Stimulated activated naive CD8-positive, alpha-beta T cell treated with anti-CD3 and anti-CD28 coated beads, Interleukin-15, amount 100 ng/mL, for 72 hours (primary cell): ENCODE data around the gene EDEM1.
A peak's percentile ranks its signal among the peaks of the same experiment; 100 is the strongest.
"Not testable (repeated sequence)": the region's sequence is repeated elsewhere in the genome, so short reads cannot be mapped to it uniquely, and the experiment has no call there.

ENCODE experiments used
- ATAC-seq: fragments of 150-1000 bp; cut with Tn5 transposase; 2 replicates; pipeline ENCODE4 v1.10.0; 2021; ENCODE audit warnings: mild to moderate bottlenecking, moderate library complexity
- DNase-seq, 2 donors: peaks; one replicate each; pipeline ENCODE4 v3.0.0; 2021 to 2022
- H3K27ac Mint-ChIP-seq, 2 donors: one replicate each; pipeline ENCODE4 v1.8.0; 2022; ENCODE audit warnings: mild to moderate bottlenecking in 2 of 2, mixed read lengths in 2 of 2, moderate library complexity in 2 of 2
- H3K27me3 Mint-ChIP-seq: one replicate; pipeline ENCODE4 v1.8.0; 2022; ENCODE audit warnings: mixed read lengths
- H3K4me1 Mint-ChIP-seq: one replicate; pipeline ENCODE4 v1.8.0; 2022; ENCODE audit warnings: mild to moderate bottlenecking, mixed read lengths
- H3K4me3 Mint-ChIP-seq, 2 donors: one replicate each; pipeline ENCODE4 v1.8.0; 2022; ENCODE audit warnings: mild to moderate bottlenecking in 2 of 2, mixed read lengths in 2 of 2, moderate library complexity in 1 of 2
- H3K9me3 Mint-ChIP-seq, 2 donors: one replicate each; pipeline ENCODE4 v1.8.0; 2022; ENCODE audit warnings: mixed read lengths in 2 of 2

The EDEM1 gene

DNA sequence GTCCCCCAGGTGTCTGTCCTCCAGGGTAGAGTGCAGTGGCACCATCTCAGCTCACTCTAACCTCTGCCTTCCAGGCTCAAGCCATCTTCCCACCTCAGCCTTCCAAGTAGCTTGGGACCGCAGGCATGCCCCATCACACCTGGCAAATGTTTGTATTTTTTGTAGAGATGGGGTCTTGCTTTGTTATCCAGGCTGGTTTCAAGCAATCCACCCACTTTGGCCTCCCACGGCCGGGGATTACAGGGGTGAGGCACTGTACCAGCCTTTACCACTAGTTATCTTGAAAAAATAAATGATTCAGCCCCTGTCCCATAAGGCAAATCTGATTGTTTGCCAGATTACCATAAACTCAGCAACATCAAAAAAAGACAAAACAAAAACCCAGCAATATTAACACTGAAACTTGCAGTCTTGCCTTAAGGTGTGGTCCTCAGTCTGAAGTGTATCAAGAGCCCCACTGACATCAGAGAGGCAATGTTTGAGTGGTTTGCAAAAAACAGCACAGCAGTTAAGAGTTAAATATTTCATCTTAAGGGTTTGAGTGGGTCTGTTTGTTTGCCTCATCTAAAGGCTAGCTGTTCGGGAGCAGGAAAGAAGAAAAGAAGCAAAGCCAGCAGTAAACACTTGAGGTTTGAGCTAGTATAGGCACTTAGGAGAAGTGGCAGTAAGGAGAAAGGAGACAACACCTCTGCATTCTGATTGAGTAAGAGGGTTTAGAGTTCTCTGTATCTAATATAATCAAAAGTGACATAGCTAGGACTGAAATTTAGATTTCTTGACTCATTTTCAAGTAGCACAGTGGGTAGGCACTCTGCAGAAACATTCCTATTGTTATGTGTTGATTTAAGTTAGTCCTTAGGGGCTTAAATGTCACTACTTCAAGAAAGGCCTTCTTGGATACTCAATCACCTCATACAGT, 26.3 kb upstream of the EDEM1 start:
- ATAC-seq, result peak; percentile 54
- peaks cover 77% of the 10 kb centered on the region for H3K4me1 Mint-ChIP-seq
- no peak for DNase-seq
- H3K27me3 Mint-ChIP-seq, result no peaks in the 10 kb centered on the region
- no peaks in the 10 kb centered on the region for H3K9me3 Mint-ChIP-seq
- peak overlapping the region in 1 of 2 donors; percentile 91 for H3K27ac Mint-ChIP-seq
- H3K4me3 Mint-ChIP-seq, result no peak overlapping the region

DNA sequence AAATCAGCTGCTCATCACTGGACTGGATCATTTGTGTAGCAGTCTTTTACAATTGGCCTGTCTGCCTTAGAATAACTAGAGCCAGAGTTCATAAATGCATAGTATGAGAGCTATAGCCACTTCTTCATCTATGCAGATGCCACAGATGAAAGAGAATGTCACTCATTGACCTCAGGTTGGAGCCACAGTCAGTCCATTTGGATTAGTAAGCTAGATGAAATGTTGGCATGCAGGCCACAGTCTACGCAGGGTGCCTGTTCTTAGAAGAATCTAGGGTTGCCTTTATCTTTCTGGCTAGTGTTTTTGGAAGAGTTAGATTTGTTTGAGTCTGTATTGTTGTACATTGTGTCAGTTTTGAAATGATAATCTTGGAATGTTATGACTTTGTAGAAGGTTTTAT, 25.4 kb upstream of the EDEM1 start:
- DNase-seq (no peak), ATAC-seq (no peak)
- Mint-ChIP-seq H3K9me3 (no peaks in the 10 kb centered on the region), H3K4me3 (no peak overlapping the region), H3K27me3 (no peaks in the 10 kb centered on the region), H3K27ac (no peak overlapping the region), H3K4me1 (peaks cover 79% of the 10 kb centered on the region)

DNA sequence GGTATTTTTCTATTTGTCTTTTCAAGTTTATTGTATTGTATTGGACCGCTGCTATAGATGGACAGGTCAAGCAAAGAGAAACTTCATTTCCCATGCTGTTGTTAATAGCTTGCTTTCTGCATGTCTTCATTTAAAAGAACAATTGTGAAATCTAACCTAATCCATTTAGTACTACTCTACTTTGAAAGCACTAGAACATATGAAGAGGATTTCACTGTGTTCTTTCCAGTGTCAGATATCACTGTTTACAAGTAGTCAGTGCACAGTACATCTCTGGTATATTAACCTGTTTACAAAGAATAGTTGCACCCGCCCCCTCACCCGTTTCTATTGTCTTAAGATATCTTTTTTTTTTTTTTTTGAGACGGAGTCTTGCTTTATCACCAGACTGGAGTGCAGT, 21.8 kb upstream of the EDEM1 start:
- H3K4me3 Mint-ChIP-seq, result no peak overlapping the region
- H3K9me3 Mint-ChIP-seq, result no peaks in the 10 kb centered on the region
- DNase-seq, result no peak
- no peak for ATAC-seq
- H3K27ac Mint-ChIP-seq, result no peak overlapping the region
- no peaks in the 10 kb centered on the region for H3K27me3 Mint-ChIP-seq
- H3K4me1 Mint-ChIP-seq, result peaks cover 65% of the 10 kb centered on the region

DNA sequence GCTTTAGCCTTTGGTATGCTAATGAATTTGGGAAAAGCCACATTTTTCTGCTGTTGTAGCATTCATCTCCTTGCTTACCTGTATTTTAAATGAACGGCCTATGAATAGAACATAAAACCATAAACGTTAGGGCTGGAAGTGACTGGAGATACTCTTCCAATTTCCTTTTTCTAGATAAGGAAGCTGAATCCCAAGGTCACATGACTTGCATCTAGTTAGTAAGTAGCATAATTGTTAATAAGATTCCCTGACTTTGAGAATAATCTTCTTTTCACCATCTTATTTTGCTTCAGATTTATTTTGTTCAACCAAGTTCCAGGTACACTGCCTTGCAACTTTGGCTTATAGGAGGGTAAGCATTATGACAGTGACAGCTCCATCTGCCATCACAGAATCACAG, 20.7 kb upstream of the EDEM1 start:
- H3K9me3 Mint-ChIP-seq, result no peaks in the 10 kb centered on the region
- no peaks in the 10 kb centered on the region for H3K27me3 Mint-ChIP-seq
- peaks cover 53% of the 10 kb centered on the region for H3K4me1 Mint-ChIP-seq
- DNase-seq (no peak), ATAC-seq (no peak)
- no peak overlapping the region for H3K27ac Mint-ChIP-seq
- no peak overlapping the region for H3K4me3 Mint-ChIP-seq

DNA sequence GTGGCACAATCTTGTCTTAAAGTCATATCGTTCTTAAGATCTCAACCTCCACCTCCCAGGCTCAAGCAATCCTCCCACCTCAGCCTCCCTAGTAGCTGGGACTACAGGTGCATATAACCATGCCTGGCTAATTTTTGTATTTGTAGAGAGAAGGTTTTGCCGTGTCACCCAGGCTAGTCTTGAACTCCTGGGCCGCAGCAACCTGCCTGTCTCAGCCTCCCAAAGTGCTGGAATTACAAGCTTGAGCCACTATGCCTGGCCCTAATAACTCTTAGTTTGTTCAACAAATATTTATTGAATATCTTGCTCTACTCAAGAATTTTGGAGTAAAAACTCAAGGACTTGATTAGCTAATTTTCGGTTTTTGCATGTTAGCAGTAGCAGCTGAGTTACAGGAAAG, 19.4 kb upstream of the EDEM1 start:
- H3K9me3 Mint-ChIP-seq, result no peaks in the 10 kb centered on the region
- no peaks in the 10 kb centered on the region for H3K27me3 Mint-ChIP-seq
- H3K4me1 Mint-ChIP-seq, result peaks cover 41% of the 10 kb centered on the region
- H3K4me3 Mint-ChIP-seq, result no peak overlapping the region
- ATAC-seq (no peak), DNase-seq (no peak)
- no peak overlapping the region for H3K27ac Mint-ChIP-seq

DNA sequence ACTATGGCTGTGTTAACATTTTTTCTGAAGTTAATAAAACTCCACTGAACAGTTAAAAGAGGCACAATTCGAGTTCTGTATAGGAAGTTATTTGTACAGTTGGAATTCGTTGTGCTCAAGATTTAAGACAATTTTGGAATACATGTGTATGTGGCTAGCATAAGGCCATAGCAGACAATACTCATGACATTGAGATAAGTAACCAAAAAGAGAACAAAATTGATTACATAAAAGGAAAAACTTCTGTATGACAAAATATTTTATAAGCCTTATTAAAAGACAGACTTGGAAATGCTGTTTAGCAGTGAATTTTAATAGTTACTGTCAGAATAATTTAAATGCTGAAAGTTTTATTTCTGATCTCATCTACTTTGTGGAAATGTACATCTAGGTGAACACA, 17.7 kb upstream of the EDEM1 start:
- DNase-seq (no peak), ATAC-seq (no peak)
- Mint-ChIP-seq H3K27ac (no peak overlapping the region), H3K9me3 (no peaks in the 10 kb centered on the region), H3K4me1 (peaks cover 28% of the 10 kb centered on the region), H3K4me3 (no peak overlapping the region), H3K27me3 (no peaks in the 10 kb centered on the region)

DNA sequence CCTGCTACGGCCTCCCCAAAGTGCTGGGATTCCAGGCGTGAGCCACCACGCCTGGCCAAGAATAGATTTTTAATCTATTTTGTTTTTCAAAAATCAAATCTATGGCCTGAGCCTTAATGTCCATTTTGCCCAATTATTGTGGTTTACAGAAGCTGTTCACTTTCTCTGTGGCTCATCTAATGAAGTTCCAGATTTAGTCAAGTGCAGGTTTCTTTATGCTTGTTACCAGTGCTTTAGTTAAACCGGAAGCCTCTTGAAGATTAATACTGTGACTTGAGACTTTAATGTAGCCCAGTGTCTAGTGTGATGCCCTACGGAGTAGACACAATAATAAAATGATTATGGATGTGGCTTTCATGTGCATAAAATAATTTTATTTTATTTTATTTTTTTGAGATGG, 16.5 kb upstream of the EDEM1 start:
- peaks cover 16% of the 10 kb centered on the region for H3K4me1 Mint-ChIP-seq
- H3K27me3 Mint-ChIP-seq, result no peaks in the 10 kb centered on the region
- H3K4me3 Mint-ChIP-seq, result no peak overlapping the region
- DNase-seq (no peak), ATAC-seq (no peak)
- H3K9me3 Mint-ChIP-seq, result no peaks in the 10 kb centered on the region
- no peak overlapping the region for H3K27ac Mint-ChIP-seq

DNA sequence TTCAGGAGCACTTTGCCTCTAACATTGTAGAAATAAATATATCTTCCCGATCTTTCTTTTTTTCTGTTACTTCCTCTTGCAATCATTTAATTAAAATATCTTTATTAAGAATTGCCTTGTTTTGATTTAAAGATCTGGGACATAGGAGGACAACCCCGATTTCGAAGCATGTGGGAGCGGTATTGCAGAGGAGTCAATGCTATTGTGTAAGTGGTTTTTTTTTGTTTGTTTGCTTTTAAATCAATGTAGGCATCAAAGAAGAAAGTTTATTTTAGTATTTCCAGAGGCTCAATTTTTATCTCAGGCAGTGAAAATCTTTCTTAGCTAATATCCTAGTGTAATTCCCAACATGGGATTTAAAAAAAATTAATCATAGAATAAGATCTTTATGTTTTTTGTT, 15.5 kb upstream of the EDEM1 start:
- DNase-seq, result no peak
- Mint-ChIP-seq H3K4me1 (peaks cover 8% of the 10 kb centered on the region), H3K4me3 (no peak overlapping the region), H3K27me3 (no peaks in the 10 kb centered on the region), H3K9me3 (no peaks in the 10 kb centered on the region), H3K27ac (no peak overlapping the region)
- no peak for ATAC-seq

DNA sequence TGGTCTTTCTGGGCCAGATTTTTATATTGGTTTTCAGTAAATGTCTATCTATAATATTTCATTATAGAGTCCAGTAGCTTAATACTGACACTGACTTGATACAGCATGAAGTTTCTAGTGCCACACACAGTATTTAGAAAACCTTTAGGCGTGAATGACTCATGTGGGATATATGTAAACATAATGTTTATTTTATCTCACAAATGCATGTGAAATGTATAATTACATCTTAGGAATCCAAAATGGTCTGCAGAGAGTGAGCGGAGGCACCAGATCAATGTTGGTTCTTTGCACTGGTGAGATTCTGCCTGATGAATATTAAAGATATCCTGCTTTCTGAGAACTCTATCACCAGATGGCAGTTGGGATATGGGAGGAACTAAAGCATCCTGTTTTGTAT, 8.5 kb upstream of the EDEM1 start:
- H3K4me1 Mint-ChIP-seq, H3K4me3 Mint-ChIP-seq, H3K27ac Mint-ChIP-seq, DNase-seq, H3K27me3 Mint-ChIP-seq, H3K9me3 Mint-ChIP-seq, ATAC-seq: not testable (repeated sequence)

DNA sequence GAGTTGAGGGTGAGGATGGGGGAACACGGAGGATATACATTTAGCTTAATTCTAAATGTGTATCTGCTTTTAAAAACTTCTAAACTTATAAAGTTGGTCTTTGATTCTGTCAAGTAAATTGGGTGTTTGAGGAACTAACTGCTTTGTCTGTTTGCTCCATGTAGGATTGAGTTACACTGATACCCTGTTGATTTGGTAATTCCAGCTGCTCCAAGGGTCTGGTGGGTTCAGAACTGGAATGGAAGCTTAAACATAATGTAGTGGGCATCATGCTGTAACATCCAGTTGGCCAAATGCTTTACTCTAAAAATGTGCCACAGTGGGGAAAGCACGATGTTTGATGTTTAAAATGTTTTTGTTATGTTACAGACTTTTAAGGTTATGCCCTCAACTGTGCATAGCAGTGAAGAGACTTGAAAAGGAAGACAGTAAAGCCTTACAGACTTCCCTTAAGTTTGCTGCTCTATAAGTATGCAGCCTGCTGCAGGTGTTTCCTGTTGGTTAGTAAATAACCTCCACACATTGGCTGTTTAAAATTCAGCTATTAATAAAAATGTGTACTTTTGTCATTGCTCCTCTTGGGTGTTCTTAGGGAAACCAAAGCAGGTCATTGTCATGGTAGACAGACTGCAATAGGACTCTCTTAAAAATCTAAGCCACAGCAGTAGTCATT, 5.9 kb upstream of the EDEM1 start:
- peaks cover 9% of the 10 kb centered on the region for H3K4me1 Mint-ChIP-seq
- DNase-seq, result no peak
- no peak overlapping the region for H3K27ac Mint-ChIP-seq
- H3K27me3 Mint-ChIP-seq, result no peaks in the 10 kb centered on the region
- no peaks in the 10 kb centered on the region for H3K9me3 Mint-ChIP-seq
- ATAC-seq, result no peak
- H3K4me3 Mint-ChIP-seq, result no peak overlapping the region

DNA sequence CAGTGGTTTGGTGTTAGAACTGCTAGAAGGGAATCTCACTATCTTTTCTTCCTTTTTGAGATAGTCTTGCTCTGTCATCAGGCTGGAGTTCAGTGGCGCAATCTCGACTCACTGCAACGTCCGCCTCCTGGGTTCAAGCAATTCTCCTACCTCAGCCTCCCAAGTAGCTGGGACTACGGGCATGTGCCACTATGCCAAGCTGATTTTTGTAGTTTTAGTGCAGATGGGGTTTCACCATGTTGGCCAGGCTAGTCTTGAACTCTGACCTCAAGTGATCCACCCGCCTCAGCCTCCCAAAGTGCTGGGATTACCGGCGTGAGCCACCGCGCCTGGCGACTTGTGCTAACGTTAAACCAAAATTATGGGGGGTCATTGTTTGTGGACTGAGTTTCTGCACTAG, 3.8 kb upstream of the EDEM1 start:
- not testable (repeated sequence) for H3K27me3 Mint-ChIP-seq, DNase-seq, H3K27ac Mint-ChIP-seq, ATAC-seq, H3K9me3 Mint-ChIP-seq, H3K4me3 Mint-ChIP-seq
- peaks cover 17% of the 10 kb centered on the region for H3K4me1 Mint-ChIP-seq

DNA sequence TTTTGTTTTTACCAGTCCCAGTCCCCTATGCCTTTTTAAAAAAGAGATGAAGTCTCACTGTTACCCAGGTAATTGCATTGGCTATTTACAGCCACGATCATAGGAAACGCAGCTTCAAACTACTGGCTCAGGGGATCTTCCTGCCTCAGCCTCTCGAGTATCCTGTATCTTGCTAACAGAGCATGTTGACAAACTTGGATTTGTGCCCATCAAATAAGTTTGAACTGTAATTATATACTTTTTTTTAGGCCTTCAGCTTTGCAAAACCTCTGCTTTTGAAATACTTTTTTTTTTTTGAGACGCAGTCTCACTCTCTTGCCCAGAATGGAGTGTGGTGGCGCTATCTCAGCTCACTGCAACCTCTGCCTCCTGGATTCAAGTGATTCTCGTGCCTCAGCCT, 3.0 kb upstream of the EDEM1 start:
- H3K4me1 Mint-ChIP-seq, result peaks cover 17% of the 10 kb centered on the region
- no peaks in the 10 kb centered on the region for H3K27me3 Mint-ChIP-seq
- ATAC-seq, result no peak
- no peaks in the 10 kb centered on the region for H3K9me3 Mint-ChIP-seq
- DNase-seq, result no peak
- no peak overlapping the region for H3K4me3 Mint-ChIP-seq
- no peak overlapping the region for H3K27ac Mint-ChIP-seq

DNA sequence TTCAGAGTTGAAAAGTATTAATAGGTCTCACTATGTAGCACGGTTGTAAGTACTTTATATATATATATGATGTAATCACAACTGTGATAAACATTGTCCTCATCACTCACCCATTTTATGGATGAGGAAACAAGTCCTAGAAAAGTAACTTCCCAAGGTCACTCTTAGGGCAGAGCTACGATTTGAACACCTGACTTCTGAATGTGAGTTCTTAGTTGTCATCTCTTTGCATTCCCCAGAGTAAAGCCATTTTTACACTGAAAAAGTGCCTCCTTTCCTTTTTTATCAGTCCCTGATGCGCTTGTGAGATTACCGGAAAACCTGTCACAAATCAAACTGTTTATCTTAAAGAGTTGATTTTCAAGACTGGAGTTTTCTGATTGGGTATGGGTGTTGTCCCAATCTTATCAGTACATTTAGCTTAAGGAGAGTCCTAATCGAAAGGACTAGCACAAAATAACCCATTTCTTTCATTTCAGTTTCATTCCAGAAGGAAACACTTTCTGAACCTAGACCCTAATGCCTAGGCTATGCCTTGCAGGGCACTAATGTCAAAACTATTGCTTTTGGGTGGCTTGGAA, 2.3 kb upstream of the EDEM1 start:
- Mint-ChIP-seq H3K4me3 (no peak overlapping the region), H3K27me3 (no peaks in the 10 kb centered on the region), H3K27ac (no peak overlapping the region), H3K9me3 (no peaks in the 10 kb centered on the region), H3K4me1 (peaks cover 17% of the 10 kb centered on the region)
- DNase-seq (no peak), ATAC-seq (no peak)

DNA sequence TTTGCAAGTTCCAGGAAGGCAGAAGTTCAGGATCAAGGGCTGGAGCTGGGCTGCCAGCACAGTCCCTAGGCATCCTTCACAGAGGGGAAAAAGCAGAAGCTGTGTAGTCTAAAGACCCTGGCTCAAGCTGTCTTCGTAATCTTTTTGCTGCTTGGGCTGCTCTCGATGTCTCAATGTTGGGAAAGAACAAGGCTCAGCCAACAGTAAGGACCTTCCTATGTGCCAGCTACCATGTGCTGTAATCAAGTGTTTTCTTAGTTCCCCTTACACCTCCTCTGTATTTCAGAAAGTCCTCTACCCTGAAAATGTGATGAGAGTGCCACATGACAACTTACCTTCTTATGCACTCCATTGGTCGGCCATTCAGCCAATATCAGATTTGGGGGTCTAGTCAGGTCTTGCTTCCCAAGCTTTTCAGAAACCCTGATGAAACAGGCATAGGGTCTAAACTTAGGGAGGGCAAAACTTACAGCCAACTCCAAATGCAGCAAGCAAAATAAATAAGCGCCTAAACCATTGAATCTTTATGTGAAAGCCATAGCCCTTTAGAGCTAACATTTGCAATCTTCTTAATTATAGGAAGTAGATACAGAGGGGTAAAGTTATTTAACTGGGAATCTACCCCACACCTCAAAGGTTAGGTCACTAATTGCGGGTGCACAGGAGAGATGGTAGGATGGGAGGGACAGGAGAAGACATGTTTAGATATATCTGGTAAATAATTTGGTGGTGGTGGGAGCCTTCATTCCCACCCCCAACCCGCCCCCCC, 1.2 kb upstream of the EDEM1 start:
- Mint-ChIP-seq H3K9me3 (no peaks in the 10 kb centered on the region), H3K4me3 (peak overlapping the region; percentile 92 to 100), H3K27ac (no peak overlapping the region), H3K27me3 (no peaks in the 10 kb centered on the region), H3K4me1 (peaks cover 17% of the 10 kb centered on the region)
- ATAC-seq, result no peak
- DNase-seq, result no peak

DNA sequence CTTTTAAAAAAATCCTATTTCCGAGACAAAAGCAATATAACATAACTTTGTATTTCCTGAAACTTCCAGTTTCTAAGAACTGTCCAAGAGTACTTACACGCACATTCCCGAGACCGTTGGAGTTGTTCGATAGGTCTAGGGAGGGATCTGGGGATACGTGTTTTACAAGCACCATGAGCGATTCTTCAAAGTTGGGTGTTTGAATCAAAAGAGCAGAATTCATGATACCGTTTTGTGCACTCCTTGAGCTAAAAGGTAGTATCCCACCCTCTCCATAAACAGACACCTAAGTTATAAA, 700 bp upstream of the EDEM1 start:
- no peak for DNase-seq
- no peaks in the 10 kb centered on the region for H3K9me3 Mint-ChIP-seq
- ATAC-seq, result no peak
- H3K27ac Mint-ChIP-seq, result peak overlapping the region in 1 of 2 donors; percentile 97
- H3K4me3 Mint-ChIP-seq, result peak overlapping the region; percentile 92 to 100
- H3K27me3 Mint-ChIP-seq, result no peaks in the 10 kb centered on the region
- peaks cover 20% of the 10 kb centered on the region for H3K4me1 Mint-ChIP-seq
